H1 (cell line): Measurements from ENCODE around the gene DCLRE1A. TPM values are rescaled to one million over a fixed set of nuclear protein-coding genes. Genes with fewer than 3 reads are reported as not detected.

Experiments used
- CTCF ChIA-PET: fragments of 300-600 bp; sonication (Branson Sonifier 250); formaldehyde crosslinking; loops from one replicate; lab custom pipeline; 2021; ENCODE audit not compliant: partially characterized antibody; lab: Charles Lee
- POLR2A ChIA-PET: fragments of 300-600 bp; sonication (Branson Sonifier 250); formaldehyde crosslinking; loops from one replicate; lab custom pipeline; 2021; ENCODE audit warnings: inconsistent platforms; ENCODE audit not compliant: partially characterized antibody; lab: Charles Lee
- DNase-seq, 2 experiments: peaks; one replicate each; pipeline versions ENCODE4 v3.0.0 to v3.0.0-alpha.2; 2010 to 2022; ENCODE audit warnings: low spot score in 2 of 2, low read depth in 1 of 2, mixed read lengths in 1 of 2
- FAIRE-seq: peaks from 2 replicates; lab custom pipeline; 2011; peaks lifted over from hg19 to GRCh38; lab: Jason Lieb, UNC
- H2AFZ ChIP-seq: 2 replicates; pipeline ENCODE4 v1.8.1; 2012; ENCODE audit warnings: low read length, inconsistent platforms
- H2AK5ac ChIP-seq: 2 replicates; pipeline ENCODE4 v1.6.1; 2013; ENCODE audit warnings: low read depth, low read length
- H2BK120ac ChIP-seq: replicated peaks from 2 replicates; pipeline ENCODE3; 2013; ENCODE audit warnings: low read depth, low read length, inconsistent platforms
- H2BK12ac ChIP-seq: 2 replicates; pipeline ENCODE4 v1.6.1; 2013; ENCODE audit warnings: low read depth, low read length
- H2BK15ac ChIP-seq: 2 replicates; pipeline ENCODE4 v1.6.1; 2013; ENCODE audit warnings: low read length
- H2BK20ac ChIP-seq: 2 replicates; pipeline ENCODE4 v1.6.1; 2013; ENCODE audit warnings: low read length
- H2BK5ac ChIP-seq: 2 replicates; pipeline ENCODE4 v1.6.1; 2013; ENCODE audit warnings: low read depth, low read length
- H3K14ac ChIP-seq: 2 replicates; pipeline ENCODE4 v1.6.1; 2013; ENCODE audit warnings: inconsistent platforms; ENCODE audit not compliant: insufficient read length
- H3K18ac ChIP-seq: 2 replicates; pipeline ENCODE4 v1.6.1; 2013; ENCODE audit warnings: low read length; ENCODE audit errors: extremely low read depth
- H3K23ac ChIP-seq: 2 replicates; pipeline ENCODE4 v1.6.1; 2013; ENCODE audit warnings: inconsistent platforms; ENCODE audit not compliant: insufficient read length
- H3K23me2 ChIP-seq: 2 replicates; pipeline ENCODE4 v1.6.1; 2013; ENCODE audit warnings: low read depth, low read length
- H3K27ac ChIP-seq: 2 replicates; pipeline ENCODE4 v1.6.1; 2011; ENCODE audit warnings: low read depth, low read length, inconsistent platforms
- H3K27me3 ChIP-seq, 4 experiments: replicated peaks in 1 of 4; 1 replicate in 1 of 4; 2 replicates in 3 of 4; pipeline versions ENCODE4 v1.6.1 to v1.8.1; 2011 to 2013; ENCODE audit warnings: low read length in 3 of 4, mild to moderate bottlenecking in 3 of 4, inconsistent platforms in 2 of 4, mixed read lengths in 2 of 4, moderate library complexity in 1 of 4; ENCODE audit not compliant: control insufficient read depth in 3 of 4, insufficient read depth in 3 of 4; ENCODE audit errors: extremely low read depth in 1 of 4
- H3K36me3 ChIP-seq, 4 experiments: 2 replicates each; pipeline versions ENCODE4 v1.6.1 to v1.8.1; 2011 to 2013; ENCODE audit warnings: mild to moderate bottlenecking in 4 of 4, low read length in 3 of 4, moderate library complexity in 2 of 4, control low read depth in 1 of 4, inconsistent platforms in 1 of 4; ENCODE audit not compliant: insufficient read depth in 4 of 4, control insufficient read depth in 2 of 4
- H3K4ac ChIP-seq: replicated peaks from 2 replicates; pipeline ENCODE3; 2013; ENCODE audit warnings: low read length, low read depth, mixed read lengths, inconsistent platforms; ENCODE audit not compliant: insufficient read length
- H3K4me1 ChIP-seq, 4 experiments: replicated peaks in 1 of 4; 1 replicate in 1 of 4; 2 replicates in 3 of 4; pipeline versions ENCODE4 v1.6.1 to v1.8.1; 2011 to 2013; ENCODE audit warnings: low read length in 3 of 4, inconsistent platforms in 2 of 4, mixed read lengths in 1 of 4; ENCODE audit not compliant: insufficient read depth in 4 of 4, control insufficient read depth in 3 of 4
- H3K4me2 ChIP-seq, 2 experiments: 2 replicates each; pipeline versions ENCODE4 v1.6.1 to v1.8.1; 2011 to 2013; ENCODE audit warnings: low read depth in 2 of 2, low read length in 2 of 2, control low read depth in 1 of 2, inconsistent platforms in 1 of 2, mild to moderate bottlenecking in 1 of 2; ENCODE audit not compliant: insufficient read depth in 1 of 2
- H3K4me3 ChIP-seq, 4 experiments: fragments of 200-600, 300-600 bp in 1 of 4; sonication (generic), shearing (Covaris generic), sonication (Bioruptor Twin) in 1 of 4; 2 replicates each; pipeline versions ENCODE4 v1.5.1 to v1.8.1; 2011 to 2016; ENCODE audit warnings: low read length in 4 of 4, low read depth in 3 of 4, control low read depth in 2 of 4, inconsistent platforms in 2 of 4, mild to moderate bottlenecking in 2 of 4, mixed read lengths in 1 of 4, moderate library complexity in 1 of 4; ENCODE audit not compliant: insufficient read depth in 2 of 4; ENCODE audit errors: extremely low read depth in 1 of 4
- H3K56ac ChIP-seq: replicated peaks from 2 replicates; pipeline ENCODE3; 2013; ENCODE audit warnings: low read depth, mild to moderate bottlenecking, mixed read lengths, low read length, inconsistent platforms; ENCODE audit not compliant: insufficient read length
- H3K79me1 ChIP-seq: 2 replicates; pipeline ENCODE4 v1.6.1; 2013; ENCODE audit warnings: low read depth, low read length, control low read depth
- H3K79me2 ChIP-seq, 2 experiments: 2 replicates each; pipeline versions ENCODE4 v1.6.1 to v1.8.1; 2012 to 2013; ENCODE audit warnings: low read length in 2 of 2, mild to moderate bottlenecking in 2 of 2, inconsistent platforms in 1 of 2; ENCODE audit not compliant: insufficient read depth in 2 of 2, control insufficient read depth in 1 of 2
- H3K9ac ChIP-seq, 4 experiments: replicated peaks in 1 of 4; 1 replicate in 1 of 4; 2 replicates in 3 of 4; pipeline versions ENCODE4 v1.6.1 to v1.8.1; 2011 to 2013; ENCODE audit warnings: low read depth in 3 of 4, low read length in 3 of 4, control low read depth in 2 of 4, mild to moderate bottlenecking in 2 of 4, moderate library complexity in 2 of 4, inconsistent platforms in 1 of 4; ENCODE audit errors: extremely low read depth in 1 of 4
- H3K9me3 ChIP-seq, 2 experiments: 2 replicates each; pipeline versions ENCODE4 v1.6.1 to v1.8.1; 2012 to 2013; ENCODE audit warnings: mild to moderate bottlenecking in 2 of 2, moderate library complexity in 2 of 2, control low read depth in 1 of 2, inconsistent platforms in 1 of 2, low read depth in 1 of 2, low read length in 1 of 2, mixed read lengths in 1 of 2; ENCODE audit not compliant: insufficient read depth in 2 of 2
- H4K20me1 ChIP-seq, 2 experiments: replicated peaks in 1 of 2; 2 replicates each; pipeline versions ENCODE3 to v1.8.1; 2011 to 2013; ENCODE audit warnings: inconsistent platforms in 2 of 2, low read length in 2 of 2, mild to moderate bottlenecking in 1 of 2; ENCODE audit not compliant: insufficient read depth in 2 of 2, control insufficient read depth in 1 of 2
- H4K5ac ChIP-seq: 2 replicates; pipeline ENCODE4 v1.6.1; 2013; ENCODE audit warnings: low read length, low read depth, mixed read lengths, inconsistent platforms; ENCODE audit not compliant: insufficient read length
- H4K8ac ChIP-seq: 2 replicates; pipeline ENCODE4 v1.8.0; 2013; ENCODE audit warnings: mild to moderate bottlenecking, moderate library complexity, low read length, inconsistent platforms; ENCODE audit not compliant: insufficient read depth; ENCODE audit errors: extremely low read depth
- H4K91ac ChIP-seq: replicated peaks from 2 replicates; pipeline ENCODE3; 2013; ENCODE audit warnings: low read length, mixed read lengths, inconsistent platforms; ENCODE audit not compliant: insufficient read length
- ASH2L ChIP-seq: fragments of 200-600, 300-600 bp; sonication (generic); IDR thresholded peaks from one replicate; pipeline ENCODE4 v1.7.1; 2017; ENCODE audit warnings: low read length
- EP300 ChIP-seq, 2 experiments: IDR thresholded peaks; 1 replicate in 1 of 2; 2 replicates in 1 of 2; pipeline ENCODE4 v1.6.1; 2011 to 2012; ENCODE audit warnings: low read depth in 2 of 2, low read length in 2 of 2, mild to moderate bottlenecking in 2 of 2, borderline replicate concordance in 1 of 2, inconsistent platforms in 1 of 2, moderate library complexity in 1 of 2
- KDM5A ChIP-seq: fragments of 200-600 bp; IDR thresholded peaks from 2 replicates; pipeline ENCODE4 v1.7.1; 2012; ENCODE audit warnings: mild to moderate bottlenecking, low read length, inconsistent platforms, mixed read lengths
- MAX ChIP-seq: IDR thresholded peaks from 2 replicates; pipeline ENCODE4 v1.6.1; 2012; ENCODE audit warnings: inconsistent platforms
- PHF8 ChIP-seq: fragments of 200-600 bp; sonication (generic); conservative IDR thresholded peaks from 2 replicates; pipeline ENCODE4 v1.7.1; 2012; ENCODE audit warnings: low read depth, mild to moderate bottlenecking, inconsistent platforms, low read length, moderate library complexity
- POLR2AphosphoS5 ChIP-seq: IDR thresholded peaks from 2 replicates; pipeline ENCODE4 v1.6.1; 2011; ENCODE audit warnings: low read depth, low read length
- RAD21 ChIP-seq, 2 experiments: IDR thresholded peaks in 1 of 2; conservative IDR thresholded peaks in 1 of 2; 2 replicates each; pipeline ENCODE4 v1.6.1; 2011; ENCODE audit warnings: low read depth in 2 of 2, low read length in 2 of 2, improper control_type of control experiment in 1 of 2, inconsistent platforms in 1 of 2, mild to moderate bottlenecking in 1 of 2, moderate library complexity in 1 of 2
- WGBS, 2 experiments: shearing (Covaris generic) in 1 of 2; methylation state at CpG; one replicate each; pipeline versions ENCODE4 v1.1.6 to v1.1.7; 2013 to 2015; ENCODE audit warnings: low lambda C conversion rate in 2 of 2, mixed read lengths in 2 of 2, inconsistent platforms in 1 of 2, low coverage in 1 of 2, missing lambda C conversion rate in 1 of 2; ENCODE audit not compliant: insufficient replicate concordance in 2 of 2, insufficient coverage in 1 of 2, insufficient read length in 1 of 2; ENCODE audit errors: extremely low coverage in 1 of 2, missing lambda C conversion rate in 1 of 2; 5-methylcytosine and 5-hydroxymethylcytosine counted together
- long read RNA-seq, 2 experiments: library from RNA in 1 of 2; library from capped mRNA in 1 of 2; stranded (forward); transcript quantifications; one replicate each; pipeline ENCODE4 v2.0.0, GENCODE V29; 2021; ENCODE audit warnings: inconsistent platforms in 1 of 2
- polyA minus RNA-seq, 3 experiments: library from RNA; depleted of rRNA, polyadenylated mRNA; stranded (reverse); fragments of >200 nt; gene quantifications; 1 replicate in 2 of 3; 2 replicates in 1 of 3; pipeline ENCODE4 v1.2.3, GENCODE V29; 2011
- polyA plus RNA-seq, 7 experiments: library from polyadenylated mRNA; depleted of rRNA in 3 of 7; stranded (reverse) in 5 of 7; unstranded in 2 of 7; fragments of >200 nt in 5 of 7; fragments of 200-250 nt in 2 of 7; gene quantifications; 1 replicate in 5 of 7; 2 replicates in 1 of 7; 4 replicates in 1 of 7; pipeline versions ENCODE4 v1.2.1 to v1.2.3, GENCODE V29; 2011 to 2013; ENCODE audit warnings: missing spikeins in 2 of 7, mixed read lengths in 2 of 7
- total RNA-seq: library from RNA; stranded (reverse); fragmentation: NEBNext Ultra II Directional; extraction: Animal tissue kit (Norgen Biotek cat#: 25700); gene quantifications from 2 replicates; pipeline ENCODE4 v1.2.1, GENCODE V29; 2021

Gene DCLRE1A
- 10.1 and 11.4 TPM in 2 replicates for total RNA-seq
- 4.6 and 8.1 TPM in 2 replicates for polyA plus RNA-seq (2011; rRNA removed)
- polyA plus RNA-seq (2011; cell fraction: cytosol; rRNA removed), result 7.5 TPM
- polyA plus RNA-seq (2011; cell fraction: nucleus; rRNA removed), result 4.4 TPM
- polyA plus RNA-seq (2012, experiment 1 of 2), result 6.0 to 9.4 TPM (median 7.2 TPM) in 4 replicates
- polyA plus RNA-seq (2012, experiment 2 of 2), result 0.47 TPM
- polyA plus RNA-seq (2013, experiment 1 of 2), result 6.0 TPM
- polyA plus RNA-seq (2013, experiment 2 of 2), result 6.0 TPM
- polyA minus RNA-seq (2011; rRNA and poly(A)+ RNA removed), result 13.5 and 17.7 TPM in 2 replicates
- 6.2 TPM for polyA minus RNA-seq (2011; cell fraction: cytosol; rRNA and poly(A)+ RNA removed)
- 10.0 TPM for polyA minus RNA-seq (2011; cell fraction: nucleus; rRNA and poly(A)+ RNA removed)
- long read RNA-seq, experiment 1, partial matches to known transcripts, result 2 of 2 reads
- long read RNA-seq, experiment 1, other reads (novel, unspliced or antisense), result 0 of 2 reads
- long read RNA-seq, experiment 2, partial matches to known transcripts, result 2 of 4 reads
- long read RNA-seq, experiment 2, other reads (novel, unspliced or antisense), result 2 of 4 reads

- peak within 1 kb of the TSS; percentile 81 to 98 for H3K4me2 ChIP-seq
- H3K27me3 ChIP-seq, result no peaks in the 10 kb centered on the region
- H3K79me1 ChIP-seq, result peaks cover 2% of the 10 kb centered on the region; the same call in 1 of the 2 replicates
- H4K8ac ChIP-seq, result peak within 1 kb of the TSS; percentile 99
- H3K36me3 ChIP-seq, result peaks cover 0 to 11% (median 2%) of the 10 kb centered on the region in 4 experiments; a peak in 3 of 8 replicates
- H4K5ac ChIP-seq, result peak within 1 kb of the TSS; percentile 99
- POLR2A ChIA-PET, result interaction anchor here (0.7 to 1.6 kb wide), 6 partner anchors 9 to 135 kb away, joined by 3 to 5 read pairs (median 4); no protein-coding TSS in a partner anchor
- peaks cover 0 to 50% of the 10 kb centered on the region in 2 experiments; a peak in 2 of 4 replicates for H3K79me2 ChIP-seq
- peak; percentile 21 to 82 for DNase-seq
- H4K20me1 ChIP-seq, result no peaks in the 10 kb centered on the region
- 5% methylated on average over 36 of the region's 39 CpGs; no CpG with 5 or more reads in 1 of the 2 experiments for WGBS, 2 experiments
- peak within 1 kb of the TSS; percentile 85 for H4K91ac ChIP-seq
- H3K9me3 ChIP-seq, result no peaks in the 10 kb centered on the region
- peak within 1 kb of the TSS; percentile 55 for H3K4ac ChIP-seq
- H3K4me1 ChIP-seq, result peaks cover 3 to 6% (median 4%) of the 10 kb centered on the region in 4 experiments; a peak in 5 of 7 replicates
- peak within 1 kb of the TSS; percentile 89 to 99 (median 98) for H3K9ac ChIP-seq
- H3K4me3 ChIP-seq, result peak within 1 kb of the TSS; percentile 75 to 98 (median 97)
- H2BK120ac ChIP-seq, result peak within 1 kb of the TSS; percentile 55
- CTCF ChIA-PET, result interaction anchor here (0.9 kb wide), 1 partner anchor 55 kb away, joined by 3 read pairs; no protein-coding TSS in a partner anchor
- no peak within 1 kb of the TSS for H3K14ac ChIP-seq
- no peak within 1 kb of the TSS for H2BK20ac ChIP-seq
- FAIRE-seq, result no peak
- no peak within 1 kb of the TSS for H2AK5ac ChIP-seq
- peak within 1 kb of the TSS; percentile 95 for H3K56ac ChIP-seq
- peak within 1 kb of the TSS; percentile 100 for H2AFZ ChIP-seq
- H3K27ac ChIP-seq, result peak within 1 kb of the TSS; percentile 97
- H3K18ac ChIP-seq, result peak within 1 kb of the TSS; percentile 100
- peak within 1 kb of the TSS; percentile 91 for H2BK12ac ChIP-seq
- no peak within 1 kb of the TSS for H3K23ac ChIP-seq
- H2BK5ac ChIP-seq, result peak within 1 kb of the TSS; percentile 99
- peaks cover 6% of the 10 kb centered on the region; the same call in 1 of the 2 replicates for H3K23me2 ChIP-seq
- 0 out of 2 replicates have a peak within 1 kb of the TSS, but pooled peaks have one; percentile 88 for H2BK15ac ChIP-seq
- 0 out of 2 replicates have a peak, but pooled peaks have one; percentile 0 for TF ChIP-seq KDM5A
- peak; percentile 68 for TF ChIP-seq ASH2L
- peak; percentile 43 for TF ChIP-seq POLR2AphosphoS5
- TF ChIP-seq RAD21 (IDR thresholded peaks at IDR 0.05 in 1 of 2, conservative IDR thresholded peaks at IDR 0.05 in 1 of 2; ENCODE audit: low read depth in 2 of 2, low read length in 2 of 2), result no peak
- peak; percentile 56; the same call in 1 of the 2 replicates for TF ChIP-seq MAX
- peak; percentile 31 for TF ChIP-seq PHF8
- TF ChIP-seq EP300 (IDR thresholded peaks at IDR 0.05; ENCODE audit: borderline replicate concordance in 1 of 2, low read depth in 2 of 2, low read length in 2 of 2), result peak; percentile 18 to 72; a peak in 1 of 3 replicates
Observed at GRCh38 chr10:113854013-113854760, at the start of gene DCLRE1A, which contains the start of gene NHLRC2. DCLRE1A (minus strand) TSS chr10:113854082; CDS start chr10:113853182, 900 bp downstream. NHLRC2 (plus strand) TSS chr10:113854661; CDS start chr10:113854873, 212 bp downstream.
